ENCODE results near the gene LRRN2.

Gene LRRN2

GRCh38 chr1:204568576-204569315 lies 116.8 kb downstream of the LRRN2 start:
- DNase-seq (ENCODE audit: insufficient read length, low spot score) (no peak), FAIRE-seq (no peak)
- no peak for TF ChIP-seq SPI1 (IDR thresholded peaks at IDR 0.05; ENCODE audit: low read depth, low read length)
- TF ChIP-seq POLR2AphosphoS5 (IDR thresholded peaks at IDR 0.05; ENCODE audit: low read depth, low read length): no peak
- TF ChIP-seq PAX5 (IDR thresholded peaks at IDR 0.05; ENCODE audit: insufficient read depth, low read length, severe bottlenecking): no peak
- no peak for TF ChIP-seq POLR2A (IDR thresholded peaks at IDR 0.05; ENCODE audit: low read depth, low read length)
- no peak for TF ChIP-seq TAF1 (IDR thresholded peaks at IDR 0.05; ENCODE audit: low read depth, low read length)
- TF ChIP-seq POU2F2 (IDR thresholded peaks at IDR 0.05; ENCODE audit: low read depth, low read length): no peak

Measured in GM12891 (cell line).